Spleen (tissue), 11 donors: ENCODE measurements around the gene SLC30A4. TPM values are rescaled to one million over a fixed set of nuclear protein-coding genes. Genes with fewer than 3 reads are reported as not detected.

Experiments used
- DNase-seq: peaks from one replicate; pipeline ENCODE4 v3.0.0-alpha.2; 2020
- H3K27ac ChIP-seq, 8 donors: fragments of 200-600 bp; sonication (generic) in 7 of 8; 1 replicate in 4 of 8; 2 replicates in 4 of 8; pipeline versions ENCODE4 v1.5.0 to v1.8.0; 2016 to 2021; ENCODE audit warnings: inconsistent platforms in 4 of 8, mild to moderate bottlenecking in 4 of 8, moderate library complexity in 1 of 8
- H3K27me3 ChIP-seq, 7 donors: fragments of 200-600 bp; sonication (generic) in 6 of 7; replicated peaks in 1 of 7; 1 replicate in 4 of 7; 2 replicates in 3 of 7; pipeline versions ENCODE4 v1.5.0 to v1.8.0; 2016 to 2021; ENCODE audit warnings: inconsistent platforms in 3 of 7, mild to moderate bottlenecking in 1 of 7
- H3K36me3 ChIP-seq, 6 donors: fragments of 200-600 bp; sonication (generic) in 5 of 6; 1 replicate in 4 of 6; 2 replicates in 2 of 6; pipeline versions ENCODE4 v1.5.0 to v1.8.0; 2016 to 2021; ENCODE audit warnings: inconsistent platforms in 2 of 6
- H3K4me1 ChIP-seq, 6 donors: fragments of 200-600 bp; sonication (generic) in 5 of 6; 1 replicate in 3 of 6; 2 replicates in 3 of 6; pipeline versions ENCODE4 v1.5.0 to v1.8.0; 2016 to 2021; ENCODE audit warnings: inconsistent platforms in 3 of 6
- H3K4me3 ChIP-seq, 8 donors: fragments of 200-600 bp; sonication (generic) in 7 of 8; 1 replicate in 4 of 8; 2 replicates in 4 of 8; pipeline versions ENCODE4 v1.5.0 to v1.8.0; 2016 to 2021; ENCODE audit warnings: inconsistent platforms in 4 of 8, mild to moderate bottlenecking in 4 of 8, moderate library complexity in 2 of 8
- H3K9me3 ChIP-seq, 8 donors: fragments of 200-600 bp; sonication (generic) in 7 of 8; 1 replicate in 4 of 8; 2 replicates in 4 of 8; pipeline versions ENCODE4 v1.5.0 to v1.8.0; 2016 to 2021; ENCODE audit warnings: inconsistent platforms in 4 of 8
- CTCF ChIP-seq, 11 experiments: fragments of 200-600 bp in 7 of 11; fragments of 450-650 bp in 4 of 11; sonication (generic) in 4 of 11; IDR thresholded peaks in 8 of 11; conservative IDR thresholded peaks in 3 of 11; 1 replicate in 7 of 11; 2 replicates in 4 of 11; pipeline versions ENCODE4 v1.4.0 to v1.8.0; 2016 to 2021; ENCODE audit warnings: antibody characterized with exemption in 11 of 11, inconsistent platforms in 4 of 11, mild to moderate bottlenecking in 1 of 11
- POLR2A ChIP-seq, 3 donors: fragments of 450-650 bp; IDR thresholded peaks; one replicate each; pipeline ENCODE4 v1.5.1; 2017; ENCODE audit warnings: antibody characterized with exemption in 3 of 3, mild to moderate bottlenecking in 1 of 3
- POLR2AphosphoS5 ChIP-seq, 3 donors: sonication (generic); formaldehyde crosslinking; IDR thresholded peaks; one replicate each; pipeline ENCODE4 v1.5.1; 2017; ENCODE audit warnings: antibody characterized with exemption in 3 of 3
- WGBS, 5 donors: extraction: QIAGEN DNeasy Blood & Tissue Kit in 3 of 5; methylation state at CpG; one replicate each; pipeline versions ENCODE4 v1.1.5 to v1.1.7; 2013 to 2018; 5-methylcytosine and 5-hydroxymethylcytosine counted together
- intact Hi-C: fragments of 100-400 bp; cut with DNase I; formaldehyde crosslinking; loops from one replicate; pipeline ENCODE4 v1.15.0; 2023; ENCODE audit warnings: low total_unique reads
- polyA plus RNA-seq, 3 donors: library from polyadenylated mRNA; stranded (reverse); fragments of 200-250 nt; gene quantifications; one replicate each; pipeline ENCODE4 v1.2.1, GENCODE V29; 2013
- total RNA-seq, 7 donors: library from RNA; depleted of rRNA in 3 of 7; stranded (reverse); fragments of >200 nt in 3 of 7; fragmentation: NEBNext Ultra II Directional in 4 of 7; extraction: Animal tissue kit (Norgen Biotek cat#: 25700) in 4 of 7; gene quantifications; one replicate each; pipeline versions ENCODE4 v1.1.0 to v1.2.1, GENCODE V29; 2016 to 2021
- donor health status: healthy with polysubstance abuse.
- donor health status: DM: no; HTN: no; CAD: no; lungs with moderate emphysema.
- donor health status: DM: no; HTN: no; CAD: no.
- donor health status: Bipolar disorder and iron deficiency.
- donor health status: healthy.
- donor health status: DM: no; HTN: no; CAD: no.
- donor health status: DM: yes; HTN: yes; CAD: no.

SLC30A4 gene
- total and polyA plus RNA-seq, 10 donors: 1.0 to 11.8 (median 7.8) TPM

- 80 to 91% (median 85%) methylated on average over 4 to 5 of the region's 5 CpGs for WGBS, 5 donors
- Histone ChIP-seq H3K4me3 (no peak overlapping the region), H3K27ac (no peak overlapping the region)
Observed at GRCh38 chr15:45442507-45443135, 79.9 kb downstream of the SLC30A4 start.

GRCh38 chr15:45441686-45442085 is 80.9 kb downstream of the SLC30A4 start:
- peaks cover 0 to 5% (median 0%) of the 10 kb centered on the region in 6 donors for H3K4me1 ChIP-seq
- intact Hi-C loops: no loop called here
- WGBS, 5 donors: 64 to 76% (median 74%) methylated on average over 8 of the region's 8 CpGs

More at GRCh38 chr15:45442507-45443135, 79.9 kb downstream of the SLC30A4 start:
- Histone ChIP-seq H3K27me3 (no peaks in the 10 kb centered on the region), H3K9me3 (no peaks in the 10 kb centered on the region), H3K4me1 (peaks cover 0 to 5% (median 0%) of the 10 kb centered on the region in 6 donors), H3K36me3 (no peaks in the 10 kb centered on the region)
- intact Hi-C loops: no loop called here
- DNase-seq: peak; percentile 3
- TF ChIP-seq CTCF (IDR thresholded peaks at IDR 0.05 in 8 of 11, conservative IDR thresholded peaks at IDR 0.05 in 3 of 11) (no peak), POLR2AphosphoS5 (IDR thresholded peaks at IDR 0.05) (no peak), POLR2A (IDR thresholded peaks at IDR 0.05) (no peak)

GRCh38 chr15:45441036-45441435 is 81.5 kb downstream of the SLC30A4 start:
- no peak overlapping the region for H3K4me3 ChIP-seq
- H3K27me3 ChIP-seq: no peaks in the 10 kb centered on the region
- no peaks in the 10 kb centered on the region for H3K36me3 ChIP-seq
- H3K4me1 ChIP-seq: peaks cover 0 to 5% (median 0%) of the 10 kb centered on the region in 6 donors
- intact Hi-C loops: no loop called here
- H3K27ac ChIP-seq: no peak overlapping the region
- no peak for TF ChIP-seq POLR2A (IDR thresholded peaks at IDR 0.05)
- TF ChIP-seq CTCF (IDR thresholded peaks at IDR 0.05 in 8 of 11, conservative IDR thresholded peaks at IDR 0.05 in 3 of 11): no peak
- TF ChIP-seq POLR2AphosphoS5 (IDR thresholded peaks at IDR 0.05): no peak
- no peak for DNase-seq
- no peaks in the 10 kb centered on the region for H3K9me3 ChIP-seq

More at GRCh38 chr15:45441686-45442085, 80.9 kb downstream of the SLC30A4 start:
- H3K9me3 ChIP-seq: no peaks in the 10 kb centered on the region
- no peak overlapping the region for H3K4me3 ChIP-seq
- H3K27me3 ChIP-seq: no peaks in the 10 kb centered on the region
- no peak overlapping the region for H3K27ac ChIP-seq
- H3K36me3 ChIP-seq: no peaks in the 10 kb centered on the region
- peak; percentile 14 for DNase-seq
- TF ChIP-seq POLR2AphosphoS5 (IDR thresholded peaks at IDR 0.05) (no peak), POLR2A (IDR thresholded peaks at IDR 0.05) (no peak), CTCF (IDR thresholded peaks at IDR 0.05 in 8 of 11, conservative IDR thresholded peaks at IDR 0.05 in 3 of 11) (no peak)

- Histone ChIP-seq H3K9me3 (no peaks in the 10 kb centered on the region), H3K27me3 (no peaks in the 10 kb centered on the region), H3K36me3 (no peaks in the 10 kb centered on the region), H3K4me3 (no peak overlapping the region), H3K4me1 (no peaks in the 10 kb centered on the region), H3K27ac (no peak overlapping the region)
- DNase-seq: no peak
- intact Hi-C loops: no loop called here
- TF ChIP-seq POLR2A (IDR thresholded peaks at IDR 0.05) (no peak), POLR2AphosphoS5 (IDR thresholded peaks at IDR 0.05) (no peak), CTCF (IDR thresholded peaks at IDR 0.05 in 8 of 11, conservative IDR thresholded peaks at IDR 0.05 in 3 of 11) (no peak)
- 81 to 89% (median 82%) methylated on average over 5 of the region's 5 CpGs for WGBS, 5 donors
Observed at GRCh38 chr15:45439521-45440260, 82.9 kb downstream of the SLC30A4 start.
